Neuronal stem cell (in vitro differentiated cells): ENCODE measurements around the gene ZBTB42.

Experiments used
- DNase-seq: peaks from one replicate; pipeline ENCODE4 v3.0.0-alpha.2; 2013; ENCODE audit warnings: low spot score
- H2AFZ ChIP-seq: one replicate; pipeline ENCODE4 v1.6.1; 2013; ENCODE audit warnings: mild to moderate bottlenecking, low read length, inconsistent platforms
- H2AK5ac ChIP-seq: 2 replicates; pipeline ENCODE4 v1.6.1; 2013; ENCODE audit warnings: low read depth, mild to moderate bottlenecking, inconsistent platforms, low read length, moderate library complexity, mixed read lengths
- H2BK120ac ChIP-seq: 2 replicates; pipeline ENCODE4 v1.6.1; 2013; ENCODE audit warnings: low read depth, mild to moderate bottlenecking, inconsistent platforms, low read length, moderate library complexity, mixed read lengths
- H2BK12ac ChIP-seq: one replicate; pipeline ENCODE4 v1.6.1; 2013; ENCODE audit warnings: low read length, inconsistent platforms
- H2BK15ac ChIP-seq: 2 replicates; pipeline ENCODE4 v1.6.1; 2013; ENCODE audit warnings: mild to moderate bottlenecking, low read length, inconsistent platforms, mixed read lengths
- H2BK5ac ChIP-seq: one replicate; pipeline ENCODE4 v1.6.1; 2013; ENCODE audit warnings: inconsistent platforms, mild to moderate bottlenecking, low read length, moderate library complexity
- H3K14ac ChIP-seq: one replicate; pipeline ENCODE4 v1.6.1; 2013; ENCODE audit warnings: low read length, inconsistent platforms
- H3K18ac ChIP-seq: 2 replicates; pipeline ENCODE4 v1.6.1; 2013; ENCODE audit warnings: low read length, inconsistent platforms
- H3K23ac ChIP-seq: 2 replicates; pipeline ENCODE4 v1.6.1; 2013; ENCODE audit warnings: low read depth, mild to moderate bottlenecking, mixed read lengths, low read length, inconsistent platforms; ENCODE audit not compliant: poor library complexity
- H3K27ac ChIP-seq: replicated peaks from 3 replicates; pipeline ENCODE4 v1.5.1; 2013; ENCODE audit warnings: low read length, inconsistent platforms
- H3K27me3 ChIP-seq, 3 experiments: 2 replicates each; pipeline ENCODE4 v1.6.1; 2013; ENCODE audit warnings: low read length in 3 of 3, mild to moderate bottlenecking in 2 of 3, inconsistent platforms in 1 of 3, low read depth in 1 of 3, mixed read lengths in 1 of 3, moderate library complexity in 1 of 3; ENCODE audit not compliant: control insufficient read depth in 3 of 3, insufficient read depth in 3 of 3
- H3K36me3 ChIP-seq, 2 donors: replicated peaks in 1 of 2; 2 replicates each; pipeline ENCODE4 v1.6.1; 2013; ENCODE audit warnings: low read length in 2 of 2; ENCODE audit not compliant: control insufficient read depth in 2 of 2, insufficient read depth in 2 of 2
- H3K4ac ChIP-seq: 2 replicates; pipeline ENCODE4 v1.6.1; 2013; ENCODE audit warnings: inconsistent platforms, mild to moderate bottlenecking, low read length, moderate library complexity
- H3K4me1 ChIP-seq, 2 donors: 1 replicate in 1 of 2; 2 replicates in 1 of 2; pipeline ENCODE4 v1.6.1; 2013; ENCODE audit warnings: low read length in 2 of 2, low read depth in 1 of 2; ENCODE audit not compliant: control insufficient read depth in 2 of 2, insufficient read depth in 1 of 2
- H3K4me2 ChIP-seq: one replicate; pipeline ENCODE4 v1.6.1; 2013; ENCODE audit warnings: mild to moderate bottlenecking, low read length, inconsistent platforms; ENCODE audit not compliant: insufficient read depth, poor library complexity, severe bottlenecking
- H3K4me3 ChIP-seq, 2 donors: 2 replicates each; pipeline ENCODE4 v1.5.1; 2013; ENCODE audit warnings: low read length in 2 of 2, mild to moderate bottlenecking in 2 of 2, inconsistent platforms in 1 of 2, moderate library complexity in 1 of 2
- H3K79me1 ChIP-seq: one replicate; pipeline ENCODE4 v1.6.1; 2013; ENCODE audit warnings: low read depth, mild to moderate bottlenecking, inconsistent platforms, low read length, moderate library complexity
- H3K9ac ChIP-seq: one replicate; pipeline ENCODE4 v1.6.1; 2013; ENCODE audit warnings: mild to moderate bottlenecking, low read depth, low read length, inconsistent platforms; ENCODE audit not compliant: poor library complexity
- H3K9me3 ChIP-seq, 2 donors: replicated peaks in 1 of 2; 2 replicates each; pipeline versions ENCODE3 to v1.6.1; 2013; ENCODE audit warnings: low read length in 2 of 2, mild to moderate bottlenecking in 2 of 2, inconsistent platforms in 1 of 2, low read depth in 1 of 2, mixed read lengths in 1 of 2, moderate library complexity in 1 of 2; ENCODE audit not compliant: control insufficient read depth in 2 of 2, insufficient read depth in 1 of 2
- H4K8ac ChIP-seq: one replicate; pipeline ENCODE4 v1.6.1; 2013; ENCODE audit warnings: low read depth, mild to moderate bottlenecking, inconsistent platforms, low read length, moderate library complexity
- H4K91ac ChIP-seq: one replicate; pipeline ENCODE4 v1.6.1; 2013; ENCODE audit warnings: low read length, low read depth, mild to moderate bottlenecking, inconsistent platforms; ENCODE audit not compliant: poor library complexity
- WGBS, 2 donors: extraction: QIAGEN DNeasy Blood & Tissue Kit; methylation state at CpG; one replicate each; pipeline ENCODE4 v1.1.7; 2013; ENCODE audit warnings: missing lambda C conversion rate in 2 of 2, mixed read lengths in 1 of 2; ENCODE audit not compliant: insufficient read length in 2 of 2, insufficient replicate concordance in 1 of 2; ENCODE audit errors: extremely low coverage in 2 of 2; 5-methylcytosine and 5-hydroxymethylcytosine counted together

ZBTB42 gene

GRCh38 chr14:104774453-104775072 lies 26.3 kb upstream of the ZBTB42 start:
- Histone ChIP-seq H3K4me1 (peaks cover 0 to 26% of the 10 kb centered on the region in 2 donors), H2AK5ac (no peak overlapping the region), H3K27me3 (no peaks in the 10 kb centered on the region), H3K4me2 (no peak overlapping the region), H3K18ac (no peak overlapping the region), H2BK120ac (no peak overlapping the region), H3K27ac (no peak overlapping the region), H3K23ac (peak overlapping the region; percentile 80), H3K36me3 (peaks cover 47 to 76% of the 10 kb centered on the region in 2 donors), H3K9me3 (peaks cover 11 to 16% of the 10 kb centered on the region in 2 donors), H4K91ac (no peak overlapping the region), H3K4ac (no peak overlapping the region), H3K9ac (no peak overlapping the region), H2BK12ac (no peak overlapping the region), H3K14ac (peak overlapping the region; percentile 31), H4K8ac (no peak overlapping the region), H2BK5ac (no peak overlapping the region), H3K4me3 (no peak overlapping the region), H3K79me1 (peaks cover 14% of the 10 kb centered on the region), H2BK15ac (no peak overlapping the region), H2AFZ (no peak overlapping the region)
- no peak for DNase-seq
- WGBS, 2 donors: no CpG with 5 or more reads among the region's 20 CpGs

DNA sequence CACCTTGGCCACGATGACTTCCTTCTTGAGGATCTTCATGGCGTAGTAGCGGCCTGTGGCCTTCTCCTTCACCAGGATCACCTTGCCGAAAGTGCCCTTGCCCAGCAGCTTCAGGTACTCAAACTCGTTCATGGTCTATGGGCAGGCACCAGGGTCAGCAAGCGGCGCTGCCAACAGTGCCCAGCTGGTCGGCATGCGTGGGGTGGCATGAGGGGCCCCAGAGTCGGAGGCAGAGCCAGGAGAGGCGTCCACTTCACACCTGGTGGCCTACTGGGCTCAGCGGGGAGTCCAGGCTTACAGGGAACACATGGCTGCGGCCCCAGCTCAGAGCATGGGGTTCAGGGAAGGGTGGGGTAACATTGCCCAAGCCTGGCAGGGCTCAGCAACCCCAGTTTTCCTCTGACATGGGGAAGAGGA lies 25.8 kb upstream of the ZBTB42 start:
- H3K18ac ChIP-seq: no peak overlapping the region
- H3K4ac ChIP-seq: no peak overlapping the region
- H3K14ac ChIP-seq: no peak overlapping the region
- DNase-seq: no peak
- no peaks in the 10 kb centered on the region for H3K27me3 ChIP-seq
- H2AFZ ChIP-seq: no peak overlapping the region
- H2BK5ac ChIP-seq: no peak overlapping the region
- H3K36me3 ChIP-seq: peaks cover 48 to 74% of the 10 kb centered on the region in 2 donors
- H3K4me2 ChIP-seq: no peak overlapping the region
- H4K91ac ChIP-seq: no peak overlapping the region
- H3K23ac ChIP-seq: peak overlapping the region; percentile 55
- no peak overlapping the region for H2BK12ac ChIP-seq
- peaks cover 0 to 24% of the 10 kb centered on the region in 2 donors for H3K4me1 ChIP-seq
- peaks cover 11 to 16% of the 10 kb centered on the region in 2 donors for H3K9me3 ChIP-seq
- no peak overlapping the region for H2BK120ac ChIP-seq
- H2BK15ac ChIP-seq: no peak overlapping the region
- H3K4me3 ChIP-seq: no peak overlapping the region
- no peak overlapping the region for H3K27ac ChIP-seq
- whole genome bisulfite sequencing, 2 donors: no CpG with 5 or more reads among the region's 13 CpGs
- no peak overlapping the region for H3K9ac ChIP-seq
- H4K8ac ChIP-seq: no peak overlapping the region
- H2AK5ac ChIP-seq: no peak overlapping the region
- peaks cover 14% of the 10 kb centered on the region for H3K79me1 ChIP-seq

DNA sequence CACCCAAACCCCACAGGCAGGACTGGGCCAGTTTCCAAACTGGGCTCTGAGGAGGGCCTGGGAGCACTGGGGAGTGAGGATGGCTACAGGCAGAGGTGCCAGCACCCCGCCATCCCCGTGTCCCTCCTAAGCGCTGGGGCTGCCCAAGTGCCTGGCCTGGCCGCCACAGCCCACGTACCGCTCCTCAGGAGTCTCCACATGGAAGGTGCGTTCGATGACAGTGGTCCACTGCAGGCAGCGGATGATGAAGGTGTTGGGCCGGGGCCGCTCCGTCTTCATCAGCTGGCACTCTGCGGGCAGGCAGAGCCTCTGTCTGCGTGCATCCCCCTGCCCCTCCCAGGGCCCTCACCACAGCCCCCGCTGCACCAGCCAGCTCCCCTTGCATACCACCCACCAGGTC lies 24.4 kb upstream of the ZBTB42 start:
- DNase-seq: no peak
- peaks cover 4 to 7% of the 10 kb centered on the region in 2 donors for H3K9me3 ChIP-seq
- no peak overlapping the region for H2BK15ac ChIP-seq
- H3K14ac ChIP-seq: no peak overlapping the region
- H3K79me1 ChIP-seq: peaks cover 11% of the 10 kb centered on the region
- H3K9ac ChIP-seq: peak overlapping the region; percentile 44
- H2AFZ ChIP-seq: no peak overlapping the region
- peaks cover 0 to 24% of the 10 kb centered on the region in 2 donors for H3K4me1 ChIP-seq
- peak overlapping the region; percentile 65 for H3K23ac ChIP-seq
- peaks cover 37 to 67% of the 10 kb centered on the region in 2 donors for H3K36me3 ChIP-seq
- H3K4me2 ChIP-seq: no peak overlapping the region
- H2BK120ac ChIP-seq: no peak overlapping the region
- no peak overlapping the region for H3K18ac ChIP-seq
- H3K4me3 ChIP-seq: peak overlapping the region in 1 of 2 donors; percentile 14
- WGBS, 2 donors: no CpG with 5 or more reads among the region's 15 CpGs
- no peak overlapping the region for H3K27ac ChIP-seq
- no peak overlapping the region for H4K8ac ChIP-seq
- H2BK12ac ChIP-seq: no peak overlapping the region
- H2BK5ac ChIP-seq: no peak overlapping the region
- no peak overlapping the region for H2AK5ac ChIP-seq
- H3K27me3 ChIP-seq: no peaks in the 10 kb centered on the region
- no peak overlapping the region for H4K91ac ChIP-seq
- no peak overlapping the region for H3K4ac ChIP-seq

DNA sequence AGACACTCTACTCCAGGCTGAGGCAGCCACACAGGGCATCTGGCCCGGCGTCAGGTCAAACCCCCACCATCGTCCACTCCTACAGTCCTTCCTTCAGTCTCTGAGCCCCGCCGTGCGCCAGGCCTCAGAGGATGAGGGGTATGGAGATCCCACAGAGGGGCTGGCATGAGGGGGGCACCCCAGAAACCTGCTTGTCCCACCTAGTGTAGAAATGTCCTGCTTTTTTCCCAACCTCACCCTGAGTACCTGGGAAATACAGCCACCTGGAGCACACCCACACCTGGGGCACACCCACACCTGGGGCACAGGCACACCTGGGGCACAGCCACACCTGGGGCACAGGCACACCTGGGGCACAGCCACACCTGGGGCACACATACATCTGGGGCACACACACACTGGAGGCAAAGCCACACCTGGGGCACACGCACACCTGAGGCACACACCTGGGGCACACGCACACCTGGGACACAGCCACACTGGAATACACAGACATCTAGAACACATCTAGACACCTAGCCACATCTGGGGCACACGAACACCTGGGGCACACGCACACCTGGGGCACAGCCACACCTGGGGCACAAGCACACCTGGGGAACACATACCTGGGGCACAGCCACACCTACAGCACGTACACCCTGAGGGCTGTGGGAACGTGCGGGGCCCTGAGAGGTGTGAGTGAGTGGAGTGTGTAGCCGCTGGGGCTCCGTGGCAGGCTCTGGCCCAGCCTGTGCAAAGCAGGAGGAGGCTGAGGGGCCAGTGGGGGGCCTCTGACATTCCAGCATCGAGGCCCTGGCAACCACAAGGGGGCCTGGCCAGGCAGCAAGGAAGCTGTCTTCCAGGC lies 23.7 kb upstream of the ZBTB42 start:
- Histone ChIP-seq H3K18ac (peak overlapping the region; percentile 48), H3K9me3 (peaks cover 0 to 2% of the 10 kb centered on the region in 2 donors), H2BK120ac (no peak overlapping the region), H3K27ac (no peak overlapping the region), H2BK15ac (no peak overlapping the region), H3K36me3 (peaks cover 30 to 60% of the 10 kb centered on the region in 2 donors), H2AK5ac (no peak overlapping the region), H2BK12ac (peak overlapping the region; percentile 41), H4K91ac (no peak overlapping the region), H3K9ac (peak overlapping the region; percentile 60), H3K14ac (no peak overlapping the region), H2BK5ac (no peak overlapping the region), H3K4me3 (peak overlapping the region in 1 of 2 donors; percentile 7), H3K27me3 (no peaks in the 10 kb centered on the region), H3K79me1 (peaks cover 15% of the 10 kb centered on the region), H4K8ac (no peak overlapping the region), H3K4me2 (no peak overlapping the region), H3K4me1 (peaks cover 0 to 24% of the 10 kb centered on the region in 2 donors), H3K4ac (no peak overlapping the region), H3K23ac (peak overlapping the region; percentile 80), H2AFZ (peak overlapping the region; percentile 18)
- no CpG with 5 or more reads among the region's 16 CpGs for WGBS, 2 donors
- no peak for DNase-seq
